ENCODE results near the gene DNAH2.

DNAH2 gene

DNA sequence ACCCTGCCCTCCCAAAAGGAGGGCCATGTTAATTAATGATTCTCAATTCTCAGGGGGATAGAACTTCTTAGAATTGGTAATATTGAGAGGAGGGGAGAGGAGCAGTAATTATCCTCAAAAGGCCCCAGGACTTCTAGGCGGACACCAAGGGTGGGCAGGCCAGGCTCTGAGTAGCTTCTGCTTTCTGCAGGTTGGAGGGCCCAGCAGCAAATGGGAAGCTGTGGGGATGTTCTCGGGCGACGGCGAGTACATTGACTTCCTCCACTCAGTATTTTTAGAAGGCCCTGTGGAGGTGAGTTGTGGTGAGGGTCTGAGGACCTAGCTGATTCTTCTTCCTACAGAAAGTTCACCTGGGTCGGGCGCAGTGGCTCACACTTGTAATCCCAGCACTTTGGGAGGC lies 57.5 kb downstream of the DNAH2 start:
- Histone ChIP-seq H3K36me3 (ENCODE audit: insufficient read depth, insufficient read length, low read length) (no peaks in the 10 kb centered on the region), H3K9ac (ENCODE audit: insufficient read length, low read depth) (no peak overlapping the region), H3K4me3 (ENCODE audit: insufficient read length, low read depth) (no peak overlapping the region), H3K4me1 (ENCODE audit: insufficient read depth, insufficient read length) (no peaks in the 10 kb centered on the region), H3K27me3 (ENCODE audit: insufficient read depth, insufficient read length) (no peaks in the 10 kb centered on the region), H3K9me3 (ENCODE audit: insufficient read depth, low read length) (no peaks in the 10 kb centered on the region)
- DNase-seq (ENCODE audit: low read depth, low spot score), result no peak
- TF ChIP-seq ZNF274 (IDR thresholded peaks at IDR 0.05; ENCODE audit: low read depth, low read length), result no peak
- no peak for TF ChIP-seq SUZ12 (IDR thresholded peaks at IDR 0.05; ENCODE audit: extremely low read depth, insufficient read depth, insufficient read length)
- no peak for TF ChIP-seq YY1 (IDR thresholded peaks at IDR 0.05; ENCODE audit: insufficient read depth, insufficient read length)

DNA sequence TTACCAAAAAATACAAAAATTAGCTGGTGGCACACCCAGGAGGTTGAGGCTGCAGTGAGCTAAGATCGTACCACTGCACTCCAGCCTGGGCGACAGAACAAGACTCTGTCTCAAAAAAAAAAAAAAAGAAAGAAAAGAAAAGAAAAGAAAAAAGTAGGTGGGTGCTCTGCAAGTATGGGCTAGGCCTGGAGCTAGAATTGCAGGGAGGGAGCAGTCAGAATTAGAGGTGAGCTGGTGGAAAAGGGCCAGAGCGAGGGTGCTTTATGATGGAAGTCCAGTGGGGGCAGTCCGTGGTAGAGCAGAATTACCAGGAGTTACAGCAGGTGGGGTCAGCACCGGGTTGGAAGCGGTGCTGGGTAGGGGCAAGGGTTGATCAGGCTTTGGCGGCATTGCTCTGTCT lies 59.5 kb downstream of the DNAH2 start:
- H3K4me1 ChIP-seq (ENCODE audit: insufficient read depth, insufficient read length), result no peaks in the 10 kb centered on the region
- no peaks in the 10 kb centered on the region for H3K36me3 ChIP-seq (ENCODE audit: insufficient read depth, insufficient read length, low read length)
- no peak for TF ChIP-seq ZNF274 (IDR thresholded peaks at IDR 0.05; ENCODE audit: low read depth, low read length)
- no peak for TF ChIP-seq SUZ12 (IDR thresholded peaks at IDR 0.05; ENCODE audit: extremely low read depth, insufficient read depth, insufficient read length)
- no peak for TF ChIP-seq YY1 (IDR thresholded peaks at IDR 0.05; ENCODE audit: insufficient read depth, insufficient read length)
- H3K27me3 ChIP-seq (ENCODE audit: insufficient read depth, insufficient read length), result no peaks in the 10 kb centered on the region
- H3K9me3 ChIP-seq (ENCODE audit: insufficient read depth, low read length), result no peaks in the 10 kb centered on the region
- DNase-seq (ENCODE audit: low read depth, low spot score), result no peak
- no peak overlapping the region for H3K4me3 ChIP-seq (ENCODE audit: insufficient read length, low read depth)
- H3K9ac ChIP-seq (ENCODE audit: insufficient read length, low read depth), result no peak overlapping the region

DNA sequence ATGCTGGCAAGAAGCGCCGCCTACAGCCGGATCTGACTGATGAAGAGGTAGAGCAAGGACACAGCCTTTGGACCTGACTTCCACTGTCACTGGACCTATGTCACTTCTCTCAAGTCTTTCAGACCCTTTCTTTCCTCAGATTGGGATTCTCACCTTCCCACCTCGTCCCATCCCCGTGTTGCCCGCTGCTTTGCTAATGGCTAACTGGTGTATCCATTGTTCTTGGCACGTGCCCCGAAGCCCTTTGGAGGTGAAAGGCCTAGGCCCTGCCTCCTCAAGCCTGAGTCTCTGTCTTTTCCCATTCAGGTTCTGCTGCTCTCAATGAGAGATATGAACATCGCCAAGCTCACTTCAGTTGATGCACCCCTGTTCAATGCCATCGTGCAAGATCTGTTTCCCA lies 63.2 kb downstream of the DNAH2 start:
- Histone ChIP-seq H3K36me3 (ENCODE audit: insufficient read depth, insufficient read length, low read length) (no peaks in the 10 kb centered on the region), H3K27me3 (ENCODE audit: insufficient read depth, insufficient read length) (no peaks in the 10 kb centered on the region), H3K4me3 (ENCODE audit: insufficient read length, low read depth) (no peak overlapping the region), H3K9me3 (ENCODE audit: insufficient read depth, low read length) (no peaks in the 10 kb centered on the region), H3K9ac (ENCODE audit: insufficient read length, low read depth) (no peak overlapping the region), H3K4me1 (ENCODE audit: insufficient read depth, insufficient read length) (no peaks in the 10 kb centered on the region)
- TF ChIP-seq SUZ12 (IDR thresholded peaks at IDR 0.05; ENCODE audit: extremely low read depth, insufficient read depth, insufficient read length) (no peak), ZNF274 (IDR thresholded peaks at IDR 0.05; ENCODE audit: low read depth, low read length) (no peak), YY1 (IDR thresholded peaks at IDR 0.05; ENCODE audit: insufficient read depth, insufficient read length) (no peak)
- no peak for DNase-seq (ENCODE audit: low read depth, low spot score)

DNA sequence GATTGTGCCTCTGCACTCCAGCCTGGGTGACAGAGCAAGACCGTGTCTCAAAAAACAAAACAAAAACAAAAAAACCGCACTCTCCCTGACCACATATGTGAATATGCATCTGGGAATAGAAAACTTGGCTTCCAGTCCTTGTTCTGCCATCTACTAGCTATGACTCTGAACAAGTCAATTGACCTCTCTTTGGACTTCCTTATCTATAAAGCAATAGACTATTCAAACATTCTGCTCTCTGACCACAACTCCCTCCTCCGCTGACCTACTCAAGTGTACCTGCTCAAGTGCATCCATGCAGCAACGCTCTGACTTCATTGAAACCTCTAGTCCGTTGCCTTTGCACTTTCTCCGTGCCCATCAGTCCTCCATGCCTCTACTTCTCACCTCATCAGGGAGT lies 63.9 kb downstream of the DNAH2 start:
- no peak for TF ChIP-seq ZNF274 (IDR thresholded peaks at IDR 0.05; ENCODE audit: low read depth, low read length)
- TF ChIP-seq SUZ12 (IDR thresholded peaks at IDR 0.05; ENCODE audit: extremely low read depth, insufficient read depth, insufficient read length), result no peak
- TF ChIP-seq YY1 (IDR thresholded peaks at IDR 0.05; ENCODE audit: insufficient read depth, insufficient read length), result no peak
- Histone ChIP-seq H3K36me3 (ENCODE audit: insufficient read depth, insufficient read length, low read length) (no peaks in the 10 kb centered on the region), H3K4me3 (ENCODE audit: insufficient read length, low read depth) (no peak overlapping the region), H3K27me3 (ENCODE audit: insufficient read depth, insufficient read length) (no peaks in the 10 kb centered on the region), H3K9me3 (ENCODE audit: insufficient read depth, low read length) (no peaks in the 10 kb centered on the region), H3K4me1 (ENCODE audit: insufficient read depth, insufficient read length) (peaks cover 2% of the 10 kb centered on the region), H3K9ac (ENCODE audit: insufficient read length, low read depth) (no peak overlapping the region)
- DNase-seq (ENCODE audit: low read depth, low spot score), result no peak

DNA sequence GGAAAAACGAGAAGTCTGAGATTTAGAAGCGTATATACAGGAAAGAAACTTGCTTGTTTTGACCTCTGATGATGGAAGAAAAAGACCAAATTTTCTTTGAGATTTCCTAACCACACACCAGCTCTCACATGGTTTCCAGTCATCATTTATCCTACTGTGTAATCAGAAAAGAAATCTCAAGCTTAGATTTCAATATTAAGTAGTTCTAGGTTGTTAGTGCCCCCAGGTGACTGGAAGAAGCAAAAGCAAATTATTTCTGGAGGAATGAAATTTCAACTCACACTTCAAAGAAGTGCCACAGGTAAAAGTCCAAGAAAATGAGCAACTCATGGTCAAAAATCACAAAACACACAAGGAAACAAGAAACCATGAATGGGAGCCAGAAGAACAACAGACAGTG lies 64.7 kb downstream of the DNAH2 start:
- H3K9me3 ChIP-seq (ENCODE audit: insufficient read depth, low read length), result no peaks in the 10 kb centered on the region
- no peaks in the 10 kb centered on the region for H3K27me3 ChIP-seq (ENCODE audit: insufficient read depth, insufficient read length)
- no peaks in the 10 kb centered on the region for H3K36me3 ChIP-seq (ENCODE audit: insufficient read depth, insufficient read length, low read length)
- H3K4me1 ChIP-seq (ENCODE audit: insufficient read depth, insufficient read length), result peaks cover 2% of the 10 kb centered on the region
- no peak for DNase-seq (ENCODE audit: low read depth, low spot score)
- TF ChIP-seq YY1 (IDR thresholded peaks at IDR 0.05; ENCODE audit: insufficient read depth, insufficient read length) (no peak), SUZ12 (IDR thresholded peaks at IDR 0.05; ENCODE audit: extremely low read depth, insufficient read depth, insufficient read length) (no peak), ZNF274 (IDR thresholded peaks at IDR 0.05; ENCODE audit: low read depth, low read length) (no peak)
- H3K9ac ChIP-seq (ENCODE audit: insufficient read length, low read depth), result no peak overlapping the region
- no peak overlapping the region for H3K4me3 ChIP-seq (ENCODE audit: insufficient read length, low read depth)

DNA sequence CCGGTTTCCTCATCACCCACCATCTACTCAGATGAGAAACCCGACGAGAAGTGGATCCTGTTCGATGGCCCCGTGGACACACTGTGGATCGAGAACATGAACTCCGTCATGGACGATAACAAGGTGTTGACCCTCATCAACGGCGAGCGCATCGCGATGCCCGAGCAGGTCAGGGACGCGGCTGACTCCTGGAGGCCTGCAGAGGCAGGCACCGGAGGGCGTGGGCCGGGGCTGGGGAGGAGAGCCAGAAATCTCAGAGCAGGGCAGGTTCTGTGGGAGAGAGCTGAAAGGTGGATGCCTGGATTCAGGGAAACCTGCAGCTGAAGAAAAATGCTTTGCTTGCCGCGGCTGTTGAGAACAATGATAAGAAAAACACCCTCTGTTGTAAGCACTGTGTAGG lies 69.3 kb downstream of the DNAH2 start:
- Histone ChIP-seq H3K36me3 (ENCODE audit: insufficient read depth, insufficient read length, low read length) (no peaks in the 10 kb centered on the region), H3K9ac (ENCODE audit: insufficient read length, low read depth) (no peak overlapping the region), H3K27me3 (ENCODE audit: insufficient read depth, insufficient read length) (no peaks in the 10 kb centered on the region), H3K4me1 (ENCODE audit: insufficient read depth, insufficient read length) (peaks cover 2% of the 10 kb centered on the region), H3K9me3 (ENCODE audit: insufficient read depth, low read length) (no peaks in the 10 kb centered on the region), H3K4me3 (ENCODE audit: insufficient read length, low read depth) (no peak overlapping the region)
- no peak for DNase-seq (ENCODE audit: low read depth, low spot score)
- TF ChIP-seq ZNF274 (IDR thresholded peaks at IDR 0.05; ENCODE audit: low read depth, low read length) (no peak), YY1 (IDR thresholded peaks at IDR 0.05; ENCODE audit: insufficient read depth, insufficient read length) (no peak)

DNA sequence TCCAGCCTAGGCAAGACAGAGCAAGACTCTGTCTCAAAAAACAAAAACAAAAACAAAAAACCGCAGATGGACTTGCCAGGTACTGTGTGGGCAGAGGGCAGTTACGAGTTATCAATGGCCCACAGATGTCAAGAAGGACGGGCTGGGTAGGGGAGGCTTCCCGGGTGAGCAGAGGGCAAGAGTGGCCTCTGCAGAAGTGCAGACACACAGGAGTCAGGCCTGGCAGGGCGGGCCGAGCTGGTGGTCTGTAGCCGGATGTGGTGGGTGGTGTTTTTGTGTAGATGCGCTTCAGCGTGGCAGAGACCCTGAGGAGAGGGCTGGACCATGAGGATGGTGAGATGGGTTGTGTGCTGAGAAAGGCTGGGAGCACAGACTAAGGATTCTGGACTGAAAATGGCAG lies 71.6 kb downstream of the DNAH2 start:
- no peaks in the 10 kb centered on the region for H3K9me3 ChIP-seq (ENCODE audit: insufficient read depth, low read length)
- TF ChIP-seq YY1 (IDR thresholded peaks at IDR 0.05; ENCODE audit: insufficient read depth, insufficient read length), result no peak
- no peak for TF ChIP-seq SUZ12 (IDR thresholded peaks at IDR 0.05; ENCODE audit: extremely low read depth, insufficient read depth, insufficient read length)
- no peak for TF ChIP-seq ZNF274 (IDR thresholded peaks at IDR 0.05; ENCODE audit: low read depth, low read length)
- H3K27me3 ChIP-seq (ENCODE audit: insufficient read depth, insufficient read length), result no peaks in the 10 kb centered on the region
- no peak overlapping the region for H3K4me3 ChIP-seq (ENCODE audit: insufficient read length, low read depth)
- DNase-seq (ENCODE audit: low read depth, low spot score), result no peak
- H3K9ac ChIP-seq (ENCODE audit: insufficient read length, low read depth), result no peak overlapping the region
- H3K4me1 ChIP-seq (ENCODE audit: insufficient read depth, insufficient read length), result peaks cover 2% of the 10 kb centered on the region
- no peaks in the 10 kb centered on the region for H3K36me3 ChIP-seq (ENCODE audit: insufficient read depth, insufficient read length, low read length)

DNA sequence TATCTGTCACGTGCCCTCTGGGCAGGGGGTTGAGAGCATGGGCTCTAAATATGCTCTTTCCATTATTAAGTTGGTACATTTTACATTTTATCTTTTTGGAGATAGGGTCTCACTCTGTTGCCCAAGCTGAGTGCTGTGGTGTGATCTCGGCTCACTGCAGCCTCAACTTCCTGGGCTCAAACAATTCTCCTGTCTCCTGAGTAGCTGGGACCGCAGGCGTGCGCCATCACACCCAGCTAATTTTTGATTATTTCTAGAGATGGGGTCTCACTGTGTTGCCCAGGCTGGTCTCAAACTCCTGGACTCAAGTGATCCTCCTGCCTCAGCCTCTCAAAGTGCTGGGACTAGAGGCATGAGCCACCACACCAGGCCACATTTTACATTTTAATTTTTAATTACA lies 72.6 kb downstream of the DNAH2 start:
- TF ChIP-seq ZNF274 (IDR thresholded peaks at IDR 0.05; ENCODE audit: low read depth, low read length) (no peak), YY1 (IDR thresholded peaks at IDR 0.05; ENCODE audit: insufficient read depth, insufficient read length) (no peak), SUZ12 (IDR thresholded peaks at IDR 0.05; ENCODE audit: extremely low read depth, insufficient read depth, insufficient read length) (no peak)
- H3K27me3 ChIP-seq (ENCODE audit: insufficient read depth, insufficient read length), result no peaks in the 10 kb centered on the region
- H3K9ac ChIP-seq (ENCODE audit: insufficient read length, low read depth), result no peak overlapping the region
- H3K4me1 ChIP-seq (ENCODE audit: insufficient read depth, insufficient read length), result peaks cover 2% of the 10 kb centered on the region
- H3K4me3 ChIP-seq (ENCODE audit: insufficient read length, low read depth), result no peak overlapping the region
- no peak for DNase-seq (ENCODE audit: low read depth, low spot score)
- H3K36me3 ChIP-seq (ENCODE audit: insufficient read depth, insufficient read length, low read length), result no peaks in the 10 kb centered on the region
- H3K9me3 ChIP-seq (ENCODE audit: insufficient read depth, low read length), result no peaks in the 10 kb centered on the region

Data from NT2/D1 (cell line).